Activated naive CD8-positive, alpha-beta T cell treated with anti-CD3 and anti-CD28 coated beads, Interleukin-2, amount 10 ng/mL, durations not matched to agents 7 days and 5 days (primary cell): ENCODE measurements around the gene OR1N1. TPM values are rescaled to one million over a fixed set of nuclear protein-coding genes. Genes with fewer than 3 reads are reported as not detected.
A peak's percentile ranks its signal among the peaks of the same experiment; 100 is the strongest.

Experiments used
- ATAC-seq: fragments of 150-1000 bp; cut with Tn5 transposase; one replicate; pipeline ENCODE4 v1.10.0; 2021; ENCODE audit warnings: low read depth, moderate library complexity
- POLR2A ChIA-PET: fragments of 350-600 bp; sonication (Branson Sonifier 250); formaldehyde crosslinking; loops from one replicate; lab custom pipeline; 2021; ENCODE audit warnings: antibody characterized with exemption; lab: Charles Lee
- DNase-seq: peaks from one replicate; pipeline ENCODE4 v3.0.0; 2021
- H3K27ac Mint-ChIP-seq: one replicate; pipeline ENCODE4 v1.8.0; 2022; ENCODE audit warnings: mild to moderate bottlenecking, mixed read lengths
- H3K27me3 Mint-ChIP-seq: one replicate; pipeline ENCODE4 v1.8.0; 2022; ENCODE audit warnings: mild to moderate bottlenecking, moderate library complexity, mixed read lengths
- H3K36me3 Mint-ChIP-seq: one replicate; pipeline ENCODE4 v1.8.0; 2021; ENCODE audit warnings: mild to moderate bottlenecking, mixed read lengths
- H3K4me1 Mint-ChIP-seq: one replicate; pipeline ENCODE4 v1.8.0; 2021; ENCODE audit warnings: mixed read lengths
- H3K4me3 Mint-ChIP-seq: one replicate; pipeline ENCODE4 v1.8.0; 2022; ENCODE audit warnings: mild to moderate bottlenecking, moderate library complexity, mixed read lengths
- H3K9me3 Mint-ChIP-seq: one replicate; pipeline ENCODE4 v1.8.0; 2021; ENCODE audit warnings: mixed read lengths
- total RNA-seq, 2 experiments: library from RNA; stranded (reverse); gene quantifications; one replicate each; pipeline ENCODE4 v1.2.3, GENCODE V29; 2021

Gene OR1N1
- total RNA-seq, 2 experiments from 2014 or later, result not detected

DNA sequence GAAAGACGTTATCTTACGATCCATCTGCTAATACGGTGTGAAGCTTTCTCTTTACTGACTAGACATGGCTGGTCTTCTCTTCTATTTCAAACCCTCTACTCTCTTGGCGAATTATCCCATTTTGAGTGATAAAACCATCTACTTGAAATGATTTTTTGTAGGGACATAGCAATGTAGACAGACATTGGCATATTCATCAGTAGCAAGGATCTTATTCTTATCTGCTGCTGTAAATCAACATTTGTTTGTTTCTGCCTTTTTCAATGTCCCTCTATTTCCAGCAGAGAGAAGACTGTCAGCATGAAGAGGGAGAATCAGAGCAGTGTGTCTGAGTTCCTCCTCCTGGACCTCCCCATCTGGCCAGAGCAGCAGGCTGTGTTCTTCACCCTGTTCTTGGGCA lies 8.3 kb downstream of the OR1N1 start, which contains the start of gene OR1J4:
TSS of gene OR1J4 (plus strand) at position 301 of the 400 bp plus-strand sequence. CDS start at position 301, 0 bp downstream.
- Mint-ChIP-seq H3K27me3 (no peaks in the 10 kb centered on the region), H3K4me1 (no peaks in the 10 kb centered on the region), H3K9me3 (no peaks in the 10 kb centered on the region), H3K36me3 (no peaks in the 10 kb centered on the region), H3K4me3 (no peak within 1 kb of the TSS), H3K27ac (no peak within 1 kb of the TSS)
- DNase-seq, result no peak
- no peak for ATAC-seq
- POLR2A ChIA-PET, result no interaction called here

DNA sequence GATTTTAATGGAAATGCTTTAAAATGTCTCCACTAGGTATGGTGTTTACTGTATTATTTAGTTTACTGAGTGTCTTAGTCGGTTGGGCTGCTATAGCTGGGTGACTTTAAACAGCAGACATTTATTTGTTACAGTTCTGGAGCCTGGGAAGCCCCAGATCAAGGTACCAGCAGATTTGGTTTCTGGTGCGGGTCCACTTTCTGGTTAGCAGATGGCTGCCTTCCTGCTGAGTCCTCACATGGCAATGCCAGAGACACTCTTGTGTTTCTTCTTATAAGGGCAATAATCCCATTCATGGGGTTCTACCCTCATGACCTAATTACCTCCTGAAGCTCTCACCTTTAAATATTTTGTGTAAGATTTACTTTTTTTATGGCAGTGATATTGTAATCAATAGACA lies 8.9 kb downstream of the OR1N1 start:
- DNase-seq, result no peak

DNA sequence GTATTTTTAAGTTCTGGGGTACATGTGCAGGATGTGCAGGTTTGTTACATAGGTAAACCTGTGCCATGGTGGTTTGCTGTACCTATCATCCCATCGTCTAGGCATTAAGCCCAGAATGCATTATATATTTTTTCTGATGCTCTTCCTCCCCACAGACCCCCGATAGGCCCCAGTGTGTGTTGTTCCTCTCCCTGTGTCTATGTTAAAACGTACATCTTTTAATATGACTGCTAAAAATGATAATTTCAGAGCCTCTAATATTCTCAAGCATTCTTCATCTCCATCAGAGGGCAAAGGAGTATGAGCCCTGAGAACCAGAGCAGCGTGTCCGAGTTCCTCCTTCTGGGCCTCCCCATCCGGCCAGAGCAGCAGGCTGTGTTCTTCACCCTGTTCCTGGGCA lies 16.6 kb downstream of the OR1N1 start, which contains the start of gene OR1J2:
TSS of gene OR1J2 (plus strand) at position 301 of the 400 bp plus-strand sequence. CDS start at position 301, 0 bp downstream.
- DNase-seq, result no peak
- no peaks in the 10 kb centered on the region for H3K4me1 Mint-ChIP-seq
- peaks cover 10% of the 10 kb centered on the region for H3K27me3 Mint-ChIP-seq
- H3K36me3 Mint-ChIP-seq, result no peaks in the 10 kb centered on the region
- no peak within 1 kb of the TSS for H3K27ac Mint-ChIP-seq
- POLR2A ChIA-PET, result no interaction called here
- no peak for ATAC-seq
- no peak within 1 kb of the TSS for H3K4me3 Mint-ChIP-seq
- H3K9me3 Mint-ChIP-seq, result no peaks in the 10 kb centered on the region

More for the DNA sequence above, 8.9 kb downstream of the OR1N1 start:
- H3K4me3 Mint-ChIP-seq, result no peak overlapping the region
- no peak for ATAC-seq
- H3K4me1 Mint-ChIP-seq, result no peaks in the 10 kb centered on the region
- H3K9me3 Mint-ChIP-seq, result no peaks in the 10 kb centered on the region
- POLR2A ChIA-PET, result no interaction called here
- H3K27ac Mint-ChIP-seq, result no peak overlapping the region
- no peaks in the 10 kb centered on the region for H3K36me3 Mint-ChIP-seq
- no peaks in the 10 kb centered on the region for H3K27me3 Mint-ChIP-seq

DNA sequence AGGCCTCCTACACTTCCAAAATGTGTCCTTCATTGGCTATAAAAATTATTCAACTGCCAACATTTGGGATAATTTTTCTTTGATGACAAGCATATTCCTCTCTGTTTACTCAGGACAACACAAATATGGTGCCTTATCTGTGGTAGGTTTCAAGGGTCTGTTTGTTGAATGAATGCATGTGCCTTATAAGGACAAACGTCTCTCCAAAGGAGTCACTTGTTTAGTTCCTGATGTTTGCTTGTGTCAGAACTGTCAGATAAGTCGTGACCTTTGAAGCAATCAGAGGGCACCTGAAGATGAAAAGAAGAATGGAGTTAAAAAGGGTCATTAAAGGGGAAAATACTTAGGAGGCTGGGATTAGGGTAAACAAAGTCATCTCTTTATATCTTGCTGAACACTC lies 20.1 kb downstream of the OR1N1 start:
- no peaks in the 10 kb centered on the region for H3K36me3 Mint-ChIP-seq
- H3K4me1 Mint-ChIP-seq, result no peaks in the 10 kb centered on the region
- ATAC-seq, result no peak
- no peak for DNase-seq
- peaks cover 10% of the 10 kb centered on the region for H3K27me3 Mint-ChIP-seq
- POLR2A ChIA-PET, result no interaction called here
- no peak overlapping the region for H3K4me3 Mint-ChIP-seq
- no peak overlapping the region for H3K27ac Mint-ChIP-seq
- no peaks in the 10 kb centered on the region for H3K9me3 Mint-ChIP-seq

DNA sequence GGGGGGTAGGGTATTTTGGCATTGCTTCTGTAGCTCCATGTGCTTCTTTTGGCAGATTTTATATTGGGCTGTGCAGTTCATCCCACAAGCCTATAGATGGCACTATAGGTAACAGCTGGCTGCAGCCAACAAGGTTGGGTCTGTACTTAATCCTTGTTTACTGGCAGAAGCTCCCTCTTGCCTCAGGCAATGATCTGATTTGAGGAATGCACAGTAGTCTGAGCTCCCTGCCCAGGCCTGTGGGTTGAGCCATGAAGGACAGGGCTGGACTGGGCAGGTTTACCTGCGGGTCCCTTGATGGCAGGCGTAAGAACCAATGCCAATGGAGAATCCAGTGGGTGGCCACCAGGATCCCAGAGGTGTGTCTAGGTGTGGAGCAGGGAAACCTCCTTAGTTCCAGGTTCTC lies 28.2 kb downstream of the OR1N1 start:
- Mint-ChIP-seq H3K4me1 (peaks cover 2% of the 10 kb centered on the region), H3K27me3 (peaks cover 7% of the 10 kb centered on the region), H3K27ac (no peak overlapping the region), H3K9me3 (peaks cover under 1% of the 10 kb centered on the region), H3K4me3 (no peak overlapping the region), H3K36me3 (no peaks in the 10 kb centered on the region)
- ATAC-seq, result peak; percentile 61
- POLR2A ChIA-PET, result interaction anchor here (1.4 kb wide), 1 partner anchor 309 kb away, joined by 4 read pairs; no protein-coding TSS in a partner anchor
- peak; percentile 36 for DNase-seq

DNA sequence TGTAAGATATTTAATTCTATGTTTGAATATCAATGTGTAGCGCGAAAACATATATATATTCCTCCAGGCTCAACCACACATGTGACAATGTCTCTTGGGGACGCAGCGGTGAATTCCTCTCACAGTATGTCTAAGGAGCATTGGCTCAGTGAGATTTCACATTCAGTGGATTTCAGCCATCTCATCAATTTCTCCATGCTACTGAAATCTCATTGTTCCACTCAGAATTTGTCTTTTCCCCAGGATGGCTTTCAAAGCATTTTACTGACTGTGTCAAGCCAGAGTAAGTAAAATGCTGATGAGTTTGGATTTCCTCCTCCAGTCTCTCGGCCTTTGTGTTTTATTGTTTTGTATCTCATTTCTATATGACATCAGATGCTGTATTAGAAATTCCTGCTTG lies 48.0 kb downstream of the OR1N1 start:
- Mint-ChIP-seq H3K9me3 (no peaks in the 10 kb centered on the region), H3K36me3 (no peaks in the 10 kb centered on the region), H3K4me1 (no peaks in the 10 kb centered on the region), H3K4me3 (no peak overlapping the region), H3K27me3 (peaks cover 1% of the 10 kb centered on the region), H3K27ac (no peak overlapping the region)
- no peak for ATAC-seq
- DNase-seq, result no peak
- POLR2A ChIA-PET, result no interaction called here

DNA sequence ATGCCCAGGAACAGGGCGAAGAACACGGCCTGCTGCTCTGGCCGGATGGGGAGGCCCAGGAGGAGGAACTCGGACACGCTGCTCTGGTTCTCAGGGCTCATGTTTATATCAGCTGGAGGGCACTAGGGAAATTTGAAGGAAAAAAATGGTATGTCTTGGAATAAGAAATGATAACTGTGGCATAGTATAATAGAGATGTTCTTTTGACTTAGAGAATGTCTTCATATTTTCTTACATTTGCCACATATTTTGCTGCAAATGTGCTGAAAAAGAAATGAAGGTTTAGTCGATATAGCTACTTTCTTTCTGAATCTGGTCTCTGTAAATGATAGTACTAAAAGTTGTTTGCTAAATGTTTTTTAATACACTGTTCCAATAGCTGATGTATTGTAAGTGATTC lies 49.3 kb downstream of the OR1N1 start, which contains the start of gene OR1J1:
TSS of gene OR1J1 (minus strand) at position 101 of the 400 bp plus-strand sequence. CDS start at position 101, 0 bp downstream.
- H3K9me3 Mint-ChIP-seq, result no peaks in the 10 kb centered on the region
- H3K27me3 Mint-ChIP-seq, result peaks cover 3% of the 10 kb centered on the region
- no peaks in the 10 kb centered on the region for H3K36me3 Mint-ChIP-seq
- no peak within 1 kb of the TSS for H3K27ac Mint-ChIP-seq
- POLR2A ChIA-PET, result no interaction called here
- no peak within 1 kb of the TSS for H3K4me3 Mint-ChIP-seq
- no peaks in the 10 kb centered on the region for H3K4me1 Mint-ChIP-seq
- DNase-seq (no peak), ATAC-seq (no peak)

DNA sequence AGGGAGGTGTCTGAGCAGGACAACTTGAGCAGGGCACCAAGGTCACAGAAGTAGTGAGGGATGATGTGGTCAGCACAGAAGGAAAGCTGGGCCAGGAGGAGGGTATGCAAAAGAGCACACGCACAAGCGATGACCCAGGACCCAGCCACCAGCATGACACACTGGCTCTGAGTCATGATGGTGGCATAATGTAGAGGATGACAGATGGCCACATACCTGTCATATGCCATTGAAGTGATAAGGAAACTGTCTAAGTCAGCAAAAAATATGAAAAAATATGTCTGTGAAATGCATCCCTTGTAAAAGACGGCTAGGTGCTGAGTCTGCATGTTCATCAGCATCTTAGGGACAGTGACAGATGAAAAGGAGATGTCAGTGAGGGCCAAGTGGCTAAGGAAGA lies 49.7 kb downstream of the OR1N1 start:
- POLR2A ChIA-PET, result no interaction called here
- Mint-ChIP-seq H3K27ac (no peak overlapping the region), H3K4me3 (no peak overlapping the region), H3K4me1 (no peaks in the 10 kb centered on the region), H3K9me3 (no peaks in the 10 kb centered on the region), H3K36me3 (no peaks in the 10 kb centered on the region), H3K27me3 (peaks cover 3% of the 10 kb centered on the region)
- ATAC-seq (no peak), DNase-seq (no peak)

Other genes starting within 250 kb of the OR1N1 start
- gene PTGS1, start 156.3 kb downstream of the OR1N1 start, total RNA-seq, result 1 to 10 TPM in 1 of 2 experiments, under 1 TPM in 1; 0.96 to 1.6 TPM
- not detected for gene OR1J1, start 49.4 kb downstream of the OR1N1 start, total RNA-seq
- not detected for gene OR1J2, start 16.5 kb downstream of the OR1N1 start, total RNA-seq
- under 1 TPM in 1 of 2 experiments, not detected in 1; 0.44 TPM for gene OR1J4, start 8.2 kb downstream of the OR1N1 start, total RNA-seq
- gene OR1N2, start 25.8 kb upstream of the OR1N1 start, total RNA-seq, result under 1 TPM in 1 of 2 experiments, not detected in 1; 0.30 TPM
- not detected for gene OR1L8, start 56.1 kb upstream of the OR1N1 start, total RNA-seq
- under 1 TPM in 1 of 2 experiments, not detected in 1; 0.33 TPM for gene OR1Q1, start 87.4 kb upstream of the OR1N1 start, total RNA-seq
- not detected for gene OR1B1, start 130.3 kb upstream of the OR1N1 start, total RNA-seq
- gene OR1L1, start 134.4 kb upstream of the OR1N1 start, total RNA-seq, result not detected
- gene OR1L3, start 147.8 kb upstream of the OR1N1 start, total RNA-seq, result not detected
- not detected for gene OR1L4, start 196.7 kb upstream of the OR1N1 start, total RNA-seq
- gene OR1L6, start 215.0 kb upstream of the OR1N1 start, total RNA-seq, result not detected